Keratinocyte (primary cell): ENCODE data around the gene KCNQ1OT1. TPM values are rescaled to one million over a fixed set of nuclear protein-coding genes. Genes with fewer than 3 reads are reported as not detected.

Experiments used
- DNase-seq: peaks from one replicate; pipeline ENCODE4 v3.0.0-alpha.2; 2011; ENCODE audit warnings: low read depth, missing footprints, low spot score
- FAIRE-seq: peaks from 2 replicates; lab custom pipeline; 2011; peaks lifted over from hg19 to GRCh38; lab: Jason Lieb, UNC
- H2AFZ ChIP-seq: 2 replicates; pipeline ENCODE4 v1.6.0; 2012; ENCODE audit warnings: low read length, control low read depth, inconsistent platforms; ENCODE audit not compliant: control insufficient read depth
- H3K27ac ChIP-seq: 2 replicates; pipeline ENCODE4 v1.5.1; 2011; ENCODE audit warnings: low read length; ENCODE audit not compliant: control insufficient read depth, insufficient read depth
- H3K27me3 ChIP-seq: 3 replicates; pipeline ENCODE4 v1.6.0; 2011; ENCODE audit warnings: low read length; ENCODE audit not compliant: control insufficient read depth, insufficient read depth; ENCODE audit errors: extremely low read depth
- H3K36me3 ChIP-seq, 2 experiments: 2 replicates in 1 of 2; 3 replicates in 1 of 2; pipeline ENCODE4 v1.5.1; 2011; ENCODE audit warnings: low read length in 2 of 2, mild to moderate bottlenecking in 1 of 2; ENCODE audit not compliant: control insufficient read depth in 2 of 2, insufficient read depth in 2 of 2; ENCODE audit errors: extremely low read depth in 1 of 2
- H3K4me1 ChIP-seq: 3 replicates; pipeline ENCODE4 v1.5.1; 2011; ENCODE audit warnings: low read length; ENCODE audit not compliant: control insufficient read depth, insufficient read depth; ENCODE audit errors: extremely low read depth
- H3K4me2 ChIP-seq: 3 replicates; pipeline ENCODE4 v1.6.0; 2011; ENCODE audit warnings: low read depth, low read length; ENCODE audit not compliant: control insufficient read depth, insufficient read depth; ENCODE audit errors: extremely low read depth
- H3K4me3 ChIP-seq, 3 experiments: fragments of 200-600 bp in 1 of 3; sonication (generic) in 1 of 3; 2 replicates in 2 of 3; 3 replicates in 1 of 3; pipeline ENCODE4 v1.5.1; 2011 to 2016; ENCODE audit warnings: low read length in 3 of 3, mild to moderate bottlenecking in 3 of 3, control low read depth in 2 of 3, inconsistent platforms in 1 of 3, low read depth in 1 of 3, mixed read lengths in 1 of 3, mixed run types in 1 of 3, moderate library complexity in 1 of 3; ENCODE audit not compliant: control insufficient read depth in 2 of 3, insufficient read depth in 2 of 3; ENCODE audit errors: extremely low read depth in 1 of 3
- H3K79me2 ChIP-seq: 2 replicates; pipeline ENCODE4 v1.6.0; 2012; ENCODE audit warnings: low read length; ENCODE audit not compliant: control insufficient read depth, insufficient read depth
- H3K9ac ChIP-seq: 3 replicates; pipeline ENCODE4 v1.6.0; 2011; ENCODE audit warnings: low read length; ENCODE audit not compliant: control insufficient read depth, insufficient read depth; ENCODE audit errors: extremely low read depth
- H3K9me1 ChIP-seq: 3 replicates; pipeline ENCODE4 v1.6.0; 2011; ENCODE audit warnings: low read length; ENCODE audit not compliant: control insufficient read depth, insufficient read depth; ENCODE audit errors: extremely low read depth
- H3K9me3 ChIP-seq: 2 replicates; pipeline ENCODE4 v1.5.1; 2012; ENCODE audit warnings: low read depth, low read length; ENCODE audit not compliant: control insufficient read depth
- H4K20me1 ChIP-seq: 3 replicates; pipeline ENCODE4 v1.6.0; 2011; ENCODE audit warnings: low read length; ENCODE audit not compliant: control insufficient read depth, insufficient read depth; ENCODE audit errors: extremely low read depth
- EZH2 ChIP-seq: IDR thresholded peaks from one replicate; pipeline ENCODE4 v1.6.1; 2012; ENCODE audit warnings: inconsistent platforms, mild to moderate bottlenecking, low read length, moderate library complexity
- dilution Hi-C: fragments of 300-500 bp; cut with MboI; formaldehyde crosslinking; loops from one replicate; pipeline ENCODE4 v1.7.0; 2020; ENCODE audit warnings: low sequenced_read_pairs; ENCODE audit not compliant: extremely low pct_ligation_motif_present
- polyA plus RNA-seq, 5 experiments: library from polyadenylated mRNA; depleted of rRNA in 3 of 5; stranded (reverse) in 3 of 5; stranded (forward) in 1 of 5; unstranded in 1 of 5; fragments of >200 nt; gene quantifications; 1 replicate in 1 of 5; 2 replicates in 3 of 5; 3 replicates in 1 of 5; pipeline versions ENCODE4 v1.2.1 to v1.2.3, GENCODE V29; 2011 to 2012; ENCODE audit warnings: missing spikeins in 2 of 5, low read depth in 1 of 5, low replicate concordance in 1 of 5
- TF ChIP-seq, protein P1 (sequence below), 3 experiments: IDR thresholded peaks in 1 of 3; conservative IDR thresholded peaks in 1 of 3; optimal IDR thresholded peaks in 1 of 3; 2 replicates in 2 of 3; 3 replicates in 1 of 3; pipeline versions ENCODE3 to v1.5.1; 2011; ENCODE audit warnings: low read length in 3 of 3, mild to moderate bottlenecking in 3 of 3, moderate library complexity in 2 of 3, control low read depth in 1 of 3, inconsistent platforms in 1 of 3; ENCODE audit not compliant: insufficient read depth in 2 of 3; ENCODE audit errors: extremely low read depth in 1 of 3

The KCNQ1OT1 gene
- polyA plus RNA-seq, 1 donor (not counting 4 experiments of a cell fraction or from before 2014, with no cell fraction given): 0.07 TPM

- H3K27me3 ChIP-seq: no peaks in the 10 kb centered on the region
- no peaks in the 10 kb centered on the region for H3K9me3 ChIP-seq
- dilution Hi-C loops: no loop called here
- H3K4me1 ChIP-seq: no peaks in the 10 kb centered on the region
- H3K9me1 ChIP-seq: no peaks in the 10 kb centered on the region
- H4K20me1 ChIP-seq: no peaks in the 10 kb centered on the region
- H3K27ac ChIP-seq: no peak overlapping the region
- DNase-seq (no peak), FAIRE-seq (no peak)
- no peak overlapping the region for H3K9ac ChIP-seq
- no peaks in the 10 kb centered on the region for H3K36me3 ChIP-seq
- H3K4me2 ChIP-seq: no peak overlapping the region
- H2AFZ ChIP-seq: no peak overlapping the region
- TF ChIP-seq, protein P1, sequence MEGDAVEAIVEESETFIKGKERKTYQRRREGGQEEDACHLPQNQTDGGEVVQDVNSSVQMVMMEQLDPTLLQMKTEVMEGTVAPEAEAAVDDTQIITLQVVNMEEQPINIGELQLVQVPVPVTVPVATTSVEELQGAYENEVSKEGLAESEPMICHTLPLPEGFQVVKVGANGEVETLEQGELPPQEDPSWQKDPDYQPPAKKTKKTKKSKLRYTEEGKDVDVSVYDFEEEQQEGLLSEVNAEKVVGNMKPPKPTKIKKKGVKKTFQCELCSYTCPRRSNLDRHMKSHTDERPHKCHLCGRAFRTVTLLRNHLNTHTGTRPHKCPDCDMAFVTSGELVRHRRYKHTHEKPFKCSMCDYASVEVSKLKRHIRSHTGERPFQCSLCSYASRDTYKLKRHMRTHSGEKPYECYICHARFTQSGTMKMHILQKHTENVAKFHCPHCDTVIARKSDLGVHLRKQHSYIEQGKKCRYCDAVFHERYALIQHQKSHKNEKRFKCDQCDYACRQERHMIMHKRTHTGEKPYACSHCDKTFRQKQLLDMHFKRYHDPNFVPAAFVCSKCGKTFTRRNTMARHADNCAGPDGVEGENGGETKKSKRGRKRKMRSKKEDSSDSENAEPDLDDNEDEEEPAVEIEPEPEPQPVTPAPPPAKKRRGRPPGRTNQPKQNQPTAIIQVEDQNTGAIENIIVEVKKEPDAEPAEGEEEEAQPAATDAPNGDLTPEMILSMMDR (optimal IDR thresholded peaks at IDR 0.05 in 1 of 3, IDR thresholded peaks at IDR 0.05 in 1 of 3, conservative IDR thresholded peaks at IDR 0.05 in 1 of 3; ENCODE audit: extremely low read depth in 1 of 3, insufficient read depth in 2 of 3, low read length in 3 of 3): no peak
- no peak for TF ChIP-seq EZH2
- H3K4me3 ChIP-seq: no peak overlapping the region
- H3K79me2 ChIP-seq: no peaks in the 10 kb centered on the region
Measured at GRCh38 chr11:2575591-2576051, 124.2 kb downstream of the KCNQ1OT1 start.

GRCh38 chr11:2574553-2575535, 125.0 kb downstream of the KCNQ1OT1 start:
- H3K4me3 ChIP-seq: no peak overlapping the region
- no peak overlapping the region for H2AFZ ChIP-seq
- H3K9ac ChIP-seq: no peak overlapping the region
- H4K20me1 ChIP-seq: no peaks in the 10 kb centered on the region
- dilution Hi-C loops: no loop called here
- no peaks in the 10 kb centered on the region for H3K79me2 ChIP-seq
- H3K9me1 ChIP-seq: no peaks in the 10 kb centered on the region
- no peak for FAIRE-seq
- no peaks in the 10 kb centered on the region for H3K9me3 ChIP-seq
- no peak overlapping the region for H3K27ac ChIP-seq
- TF ChIP-seq EZH2: no peak
- TF ChIP-seq, protein P1 (optimal IDR thresholded peaks at IDR 0.05 in 1 of 3, IDR thresholded peaks at IDR 0.05 in 1 of 3, conservative IDR thresholded peaks at IDR 0.05 in 1 of 3; ENCODE audit: extremely low read depth in 1 of 3, insufficient read depth in 2 of 3, low read length in 3 of 3): no peak
- no peaks in the 10 kb centered on the region for H3K4me1 ChIP-seq
- DNase-seq: no peak
- H3K36me3 ChIP-seq: no peaks in the 10 kb centered on the region
- H3K27me3 ChIP-seq: no peaks in the 10 kb centered on the region
- no peak overlapping the region for H3K4me2 ChIP-seq
